CD4-positive, CD25-positive, alpha-beta regulatory T cell (primary cell): ENCODE results near the gene SEC14L6. TPM values are rescaled to one million over a fixed set of nuclear protein-coding genes. Genes with fewer than 3 reads are reported as not detected.
"Not testable (repeated sequence)": the region's sequence is repeated elsewhere in the genome, so short reads cannot be mapped to it uniquely, and the experiment has no call there.

ENCODE experiments used
- ATAC-seq, 2 donors: fragments of 150-1000 bp; cut with Tn5 transposase; one replicate each; pipeline ENCODE4 v1.10.0; 2021; ENCODE audit warnings: low read depth in 2 of 2, moderate number of reproducible peaks in 2 of 2, moderate library complexity in 1 of 2
- DNase-seq, 3 donors: peaks; one replicate each; pipeline versions ENCODE4 v3.0.0 to v3.0.0-alpha.2; 2012 to 2022; ENCODE audit warnings: mixed read lengths in 1 of 3
- H3K27ac ChIP-seq: one replicate; pipeline ENCODE4 v1.7.0; 2013; ENCODE audit warnings: mild to moderate bottlenecking, low read length; ENCODE audit not compliant: insufficient read depth, poor library complexity, severe bottlenecking
- H3K27me3 ChIP-seq: one replicate; pipeline ENCODE4 v1.7.0; 2013; ENCODE audit warnings: low read length; ENCODE audit not compliant: control insufficient read depth, insufficient read depth
- H3K36me3 ChIP-seq: one replicate; pipeline ENCODE4 v1.7.0; 2013; ENCODE audit warnings: mild to moderate bottlenecking, low read length, moderate library complexity; ENCODE audit not compliant: control insufficient read depth, insufficient read depth
- H3K4me1 ChIP-seq: 2 replicates; pipeline ENCODE4 v1.7.0; 2013; ENCODE audit warnings: mild to moderate bottlenecking, low read length; ENCODE audit not compliant: insufficient read depth, control insufficient read depth, poor library complexity, severe bottlenecking
- H3K4me3 ChIP-seq: one replicate; pipeline ENCODE4 v1.7.0; 2013; ENCODE audit warnings: low read depth, mild to moderate bottlenecking, low read length, moderate library complexity
- H3K9me3 ChIP-seq, 2 experiments: 1 replicate in 1 of 2; 2 replicates in 1 of 2; pipeline ENCODE4 v1.7.0; 2013; ENCODE audit warnings: low read length in 2 of 2, mild to moderate bottlenecking in 1 of 2, moderate library complexity in 1 of 2; ENCODE audit not compliant: control insufficient read depth in 2 of 2
- H3K27ac Mint-ChIP-seq, 3 donors: one replicate each; pipeline ENCODE4 v1.8.0; 2020 to 2022; ENCODE audit warnings: mild to moderate bottlenecking in 3 of 3, mixed read lengths in 3 of 3, moderate library complexity in 2 of 3
- H3K27me3 Mint-ChIP-seq: one replicate; pipeline ENCODE4 v1.8.0; 2022; ENCODE audit warnings: mild to moderate bottlenecking, mixed read lengths
- H3K36me3 Mint-ChIP-seq: one replicate; pipeline ENCODE4 v1.8.0; 2020; ENCODE audit warnings: mixed read lengths
- H3K4me1 Mint-ChIP-seq, 4 donors: one replicate each; pipeline ENCODE4 v1.8.0; 2020 to 2022; ENCODE audit warnings: mixed read lengths in 4 of 4, mild to moderate bottlenecking in 1 of 4
- H3K4me3 Mint-ChIP-seq, 4 donors: one replicate each; pipeline ENCODE4 v1.8.0; 2020 to 2022; ENCODE audit warnings: mild to moderate bottlenecking in 4 of 4, mixed read lengths in 4 of 4, moderate library complexity in 3 of 4
- H3K9me3 Mint-ChIP-seq, 7 donors: one replicate each; pipeline ENCODE4 v1.8.0; 2020 to 2022; ENCODE audit warnings: mixed read lengths in 7 of 7, mild to moderate bottlenecking in 3 of 7, moderate library complexity in 2 of 7
- polyA plus RNA-seq, 4 donors: library from polyadenylated mRNA; unstranded; fragments of 300-500 nt; fragmentation: Illumina TruSeq; gene quantifications; one replicate each; pipeline ENCODE4 v1.2.3, GENCODE V29; 2021
- total RNA-seq: library from RNA; stranded (reverse); gene quantifications from one replicate; pipeline ENCODE4 v1.2.3, GENCODE V29; 2022

SEC14L6 gene
- total and polyA plus RNA-seq, 5 donors from 2014 or later: 0.09 TPM; not detected in 4

GRCh38 chr22:30565341-30565740, 18.8 kb upstream of the SEC14L6 start:
- peaks cover 5% of the 10 kb centered on the region for H3K36me3 Mint-ChIP-seq
- DNase-seq (no peak), ATAC-seq (no peak)
- Histone ChIP-seq H3K36me3 (no peaks in the 10 kb centered on the region), H3K27me3 (no peaks in the 10 kb centered on the region), H3K4me3 (no peak overlapping the region), H3K27ac (no peak overlapping the region), H3K9me3 (no peaks in the 10 kb centered on the region), H3K4me1 (no peaks in the 10 kb centered on the region)
- H3K4me1 Mint-ChIP-seq: no peaks in the 10 kb centered on the region
- H3K27ac Mint-ChIP-seq: no peak overlapping the region
- no peak overlapping the region for H3K4me3 Mint-ChIP-seq
- no peaks in the 10 kb centered on the region for H3K9me3 Mint-ChIP-seq
- H3K27me3 Mint-ChIP-seq: peaks cover 14% of the 10 kb centered on the region

GRCh38 chr22:30564761-30565119, 18.2 kb upstream of the SEC14L6 start:
- no peak overlapping the region for H3K4me3 ChIP-seq
- Mint-ChIP-seq H3K27me3 (peaks cover 8% of the 10 kb centered on the region), H3K36me3 (peaks cover 5% of the 10 kb centered on the region), H3K4me1 (no peaks in the 10 kb centered on the region), H3K9me3 (no peaks in the 10 kb centered on the region), H3K4me3 (no peak overlapping the region), H3K27ac (no peak overlapping the region)
- H3K27me3 ChIP-seq: no peaks in the 10 kb centered on the region
- DNase-seq (no peak), ATAC-seq (no peak)
- H3K36me3 ChIP-seq: no peaks in the 10 kb centered on the region
- H3K9me3 ChIP-seq: no peaks in the 10 kb centered on the region
- H3K27ac ChIP-seq: no peak overlapping the region
- no peaks in the 10 kb centered on the region for H3K4me1 ChIP-seq

GRCh38 chr22:30564045-30564760, 17.7 kb upstream of the SEC14L6 start:
- Histone ChIP-seq H3K4me1 (no peaks in the 10 kb centered on the region), H3K36me3 (no peaks in the 10 kb centered on the region), H3K9me3 (no peaks in the 10 kb centered on the region), H3K27ac (no peak overlapping the region), H3K4me3 (no peak overlapping the region), H3K27me3 (no peaks in the 10 kb centered on the region)
- peaks cover 3% of the 10 kb centered on the region for H3K27me3 Mint-ChIP-seq
- no peak overlapping the region for H3K27ac Mint-ChIP-seq
- H3K36me3 Mint-ChIP-seq: peaks cover 2% of the 10 kb centered on the region
- DNase-seq (no peak), ATAC-seq (no peak)
- no peaks in the 10 kb centered on the region for H3K4me1 Mint-ChIP-seq
- no peak overlapping the region for H3K4me3 Mint-ChIP-seq
- no peaks in the 10 kb centered on the region for H3K9me3 Mint-ChIP-seq

- Mint-ChIP-seq H3K27ac (no peak overlapping the region), H3K36me3 (no peaks in the 10 kb centered on the region), H3K4me3 (no peak overlapping the region), H3K27me3 (no peaks in the 10 kb centered on the region), H3K4me1 (no peaks in the 10 kb centered on the region), H3K9me3 (no peaks in the 10 kb centered on the region)
- no peaks in the 10 kb centered on the region for H3K9me3 ChIP-seq
- H3K27me3 ChIP-seq: no peaks in the 10 kb centered on the region
- no peak overlapping the region for H3K27ac ChIP-seq
- ATAC-seq (no peak), DNase-seq (no peak)
- no peaks in the 10 kb centered on the region for H3K36me3 ChIP-seq
- H3K4me3 ChIP-seq: no peak overlapping the region
- H3K4me1 ChIP-seq: no peaks in the 10 kb centered on the region
Measured at GRCh38 chr22:30562366-30562765, 15.8 kb upstream of the SEC14L6 start.

- H3K27me3 Mint-ChIP-seq: no peaks in the 10 kb centered on the region
Measured at GRCh38 chr22:30561402-30562189, 15.1 kb upstream of the SEC14L6 start.

GRCh38 chr22:30560643-30561202, 14.2 kb upstream of the SEC14L6 start:
- not testable (repeated sequence) for H3K27ac ChIP-seq, H3K4me1 ChIP-seq, ATAC-seq, H3K4me3 ChIP-seq, H3K4me3 Mint-ChIP-seq, H3K36me3 Mint-ChIP-seq, H3K4me1 Mint-ChIP-seq, H3K27me3 Mint-ChIP-seq, H3K9me3 ChIP-seq, H3K27me3 ChIP-seq, H3K36me3 ChIP-seq, DNase-seq, H3K9me3 Mint-ChIP-seq
- peak overlapping the region in 1 of 3 donors; percentile 42 for H3K27ac Mint-ChIP-seq

More at GRCh38 chr22:30561402-30562189, 15.1 kb upstream of the SEC14L6 start:
- no peaks in the 10 kb centered on the region for H3K27me3 ChIP-seq
- H3K27ac ChIP-seq: no peak overlapping the region
- no peak overlapping the region for H3K4me3 ChIP-seq
- ATAC-seq (no peak), DNase-seq (no peak)
- H3K27ac Mint-ChIP-seq: no peak overlapping the region
- H3K4me1 Mint-ChIP-seq: no peaks in the 10 kb centered on the region
- H3K36me3 Mint-ChIP-seq: no peaks in the 10 kb centered on the region
- no peaks in the 10 kb centered on the region for H3K36me3 ChIP-seq
- no peaks in the 10 kb centered on the region for H3K9me3 Mint-ChIP-seq
- H3K4me3 Mint-ChIP-seq: no peak overlapping the region
- no peaks in the 10 kb centered on the region for H3K9me3 ChIP-seq
- H3K4me1 ChIP-seq: no peaks in the 10 kb centered on the region

- Mint-ChIP-seq H3K36me3 (no peaks in the 10 kb centered on the region), H3K9me3 (no peaks in the 10 kb centered on the region), H3K4me3 (no peak overlapping the region), H3K4me1 (no peaks in the 10 kb centered on the region), H3K27me3 (no peaks in the 10 kb centered on the region), H3K27ac (no peak overlapping the region)
- Histone ChIP-seq H3K4me1 (no peaks in the 10 kb centered on the region), H3K27me3 (no peaks in the 10 kb centered on the region), H3K9me3 (no peaks in the 10 kb centered on the region), H3K27ac (no peak overlapping the region), H3K4me3 (no peak overlapping the region), H3K36me3 (no peaks in the 10 kb centered on the region)
- no peak for DNase-seq
- ATAC-seq: no peak
Measured at GRCh38 chr22:30559889-30560288, 13.3 kb upstream of the SEC14L6 start.
